ENCODE measurements around the gene KCNA3.
"Not testable (repeated sequence)": the region's sequence is repeated elsewhere in the genome, so short reads cannot be mapped to it uniquely, and the experiment has no call there.

KCNA3 gene

GRCh38 chr1:110668549-110668948 lies 6.2 kb downstream of the KCNA3 start:
- in situ Hi-C loops (cut with MboI; ENCODE audit: low pct_unique_long_range_greater_than_20kb, low sequenced_read_pairs, unreplicated experiment) = no loop called here
- no peak for DNase-seq (ENCODE audit: low spot score)
- no peak for TF ChIP-seq CTCF (IDR thresholded peaks at IDR 0.05; ENCODE audit: extremely low read depth, insufficient read depth, missing control alignments)

GRCh38 chr1:110667776-110668175 lies 7.0 kb downstream of the KCNA3 start:
- no peak for DNase-seq (ENCODE audit: low spot score)
- in situ Hi-C loops (cut with MboI; ENCODE audit: low pct_unique_long_range_greater_than_20kb, low sequenced_read_pairs, unreplicated experiment) = no loop called here

GRCh38 chr1:110663241-110663640 lies 11.5 kb downstream of the KCNA3 start:
- in situ Hi-C loops (cut with MboI; ENCODE audit: low pct_unique_long_range_greater_than_20kb, low sequenced_read_pairs, unreplicated experiment) = no loop called here
- DNase-seq (ENCODE audit: low spot score) = no peak
- TF ChIP-seq CTCF (IDR thresholded peaks at IDR 0.05; ENCODE audit: extremely low read depth, insufficient read depth, missing control alignments) = no peak

More at GRCh38 chr1:110667776-110668175, 7.0 kb downstream of the KCNA3 start:
- TF ChIP-seq CTCF (IDR thresholded peaks at IDR 0.05; ENCODE audit: extremely low read depth, insufficient read depth, missing control alignments) = no peak

GRCh38 chr1:110659559-110659958 lies 15.2 kb downstream of the KCNA3 start:
- DNase-seq (ENCODE audit: low spot score); in situ Hi-C loops (cut with MboI; ENCODE audit: low pct_unique_long_range_greater_than_20kb, low sequenced_read_pairs, unreplicated experiment): not testable (repeated sequence)

GRCh38 chr1:110657351-110657750 lies 17.4 kb downstream of the KCNA3 start:
- in situ Hi-C loops (cut with MboI; ENCODE audit: low pct_unique_long_range_greater_than_20kb, low sequenced_read_pairs, unreplicated experiment) = no loop called here
- no peak for TF ChIP-seq CTCF (IDR thresholded peaks at IDR 0.05; ENCODE audit: extremely low read depth, insufficient read depth, missing control alignments)
- DNase-seq (ENCODE audit: low spot score) = no peak

- no peak for TF ChIP-seq CTCF (IDR thresholded peaks at IDR 0.05; ENCODE audit: extremely low read depth, insufficient read depth, missing control alignments)
Observed at GRCh38 chr1:110650609-110651008, 24.1 kb downstream of the KCNA3 start.

GRCh38 chr1:110648417-110648816 lies 26.3 kb downstream of the KCNA3 start:
- in situ Hi-C loops (cut with MboI; ENCODE audit: low pct_unique_long_range_greater_than_20kb, low sequenced_read_pairs, unreplicated experiment) = no loop called here
- no peak for TF ChIP-seq CTCF (IDR thresholded peaks at IDR 0.05; ENCODE audit: extremely low read depth, insufficient read depth, missing control alignments)
- no peak for DNase-seq (ENCODE audit: low spot score)

More at GRCh38 chr1:110650609-110651008, 24.1 kb downstream of the KCNA3 start:
- in situ Hi-C loops (cut with MboI; ENCODE audit: low pct_unique_long_range_greater_than_20kb, low sequenced_read_pairs, unreplicated experiment) = no loop called here
- DNase-seq (ENCODE audit: low spot score) = no peak

Measured in GM13977 (cell line).